ENCODE measurements around the gene TRABD.

TRABD gene

GRCh38 chr22:50186761-50187523 lies 1.2 kb downstream of the TRABD start:
- no peak for DNase-seq (ENCODE audit: low spot score)

- no peak for DNase-seq (ENCODE audit: low spot score)
Measured at GRCh38 chr22:50188356-50188755, 2.6 kb downstream of the TRABD start.

- no peak for DNase-seq (ENCODE audit: low spot score)
Measured at GRCh38 chr22:50189184-50189848, 3.6 kb downstream of the TRABD start.

DNA sequence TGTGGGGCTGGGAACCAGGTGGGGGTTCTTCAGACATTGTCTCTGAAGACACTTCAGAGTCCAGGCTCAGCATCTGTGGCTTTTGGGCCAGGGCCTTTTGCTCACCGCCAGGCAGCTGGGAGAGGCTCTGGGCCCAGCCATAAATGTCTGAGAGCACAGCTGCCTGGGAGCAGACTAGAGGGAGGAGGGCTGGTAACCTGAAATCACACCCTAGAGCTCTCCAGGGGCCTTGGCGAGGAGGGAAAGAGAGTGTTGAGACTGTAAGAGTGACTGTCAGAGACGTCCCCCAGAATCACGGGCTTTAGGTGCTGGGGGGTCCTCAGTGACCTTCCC lies 4.1 kb downstream of the TRABD start:
- DNase-seq (ENCODE audit: low spot score): no peak

- peak; percentile 73 for DNase-seq (ENCODE audit: low spot score)
Measured at GRCh38 chr22:50190182-50190940, 4.6 kb downstream of the TRABD start.

DNA sequence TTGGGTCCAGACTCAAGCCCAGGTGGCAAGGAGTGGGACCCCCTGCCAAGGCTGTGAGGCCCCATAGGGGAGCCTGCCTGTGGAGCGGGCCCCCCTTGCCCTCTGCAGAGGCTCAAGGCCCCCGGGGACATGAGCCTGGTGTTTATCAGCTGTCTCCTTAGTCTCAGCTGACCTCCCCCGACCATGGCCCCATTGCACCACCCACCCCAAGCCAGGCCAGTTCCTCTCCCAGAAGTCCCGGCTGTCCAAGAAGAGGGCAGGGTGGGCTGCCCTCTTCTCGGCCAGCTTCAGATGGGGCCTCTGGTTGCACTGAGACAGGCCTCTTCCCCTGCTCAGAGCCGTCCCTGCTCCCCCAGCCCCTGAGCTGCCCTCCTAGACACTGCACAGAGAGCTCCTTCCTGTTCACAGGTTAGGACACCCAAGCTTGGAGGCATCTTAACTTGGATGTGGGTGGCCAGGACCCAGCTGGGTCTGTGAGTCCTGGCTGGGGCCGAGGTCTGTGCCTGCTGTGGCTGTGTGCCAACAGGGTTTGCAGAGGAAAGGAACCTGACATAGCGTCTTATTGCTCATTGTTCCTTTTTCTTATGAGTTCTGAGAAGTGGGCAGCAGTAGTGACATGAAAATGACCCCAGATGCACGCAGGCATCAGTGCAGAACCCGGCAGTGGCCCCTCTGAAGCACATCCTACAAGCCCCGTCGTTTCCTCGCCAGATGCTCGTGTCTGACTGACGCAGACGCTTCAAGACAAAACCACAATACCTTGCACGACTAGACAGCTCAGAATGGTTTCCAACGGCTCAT lies 5.4 kb downstream of the TRABD start:
- no peak for DNase-seq (ENCODE audit: low spot score)

GRCh38 chr22:50192436-50193204 lies 6.9 kb downstream of the TRABD start:
- no peak for DNase-seq (ENCODE audit: low spot score)

- DNase-seq (ENCODE audit: low spot score): no peak
Measured at GRCh38 chr22:50193621-50194020, 7.9 kb downstream of the TRABD start.

DNA sequence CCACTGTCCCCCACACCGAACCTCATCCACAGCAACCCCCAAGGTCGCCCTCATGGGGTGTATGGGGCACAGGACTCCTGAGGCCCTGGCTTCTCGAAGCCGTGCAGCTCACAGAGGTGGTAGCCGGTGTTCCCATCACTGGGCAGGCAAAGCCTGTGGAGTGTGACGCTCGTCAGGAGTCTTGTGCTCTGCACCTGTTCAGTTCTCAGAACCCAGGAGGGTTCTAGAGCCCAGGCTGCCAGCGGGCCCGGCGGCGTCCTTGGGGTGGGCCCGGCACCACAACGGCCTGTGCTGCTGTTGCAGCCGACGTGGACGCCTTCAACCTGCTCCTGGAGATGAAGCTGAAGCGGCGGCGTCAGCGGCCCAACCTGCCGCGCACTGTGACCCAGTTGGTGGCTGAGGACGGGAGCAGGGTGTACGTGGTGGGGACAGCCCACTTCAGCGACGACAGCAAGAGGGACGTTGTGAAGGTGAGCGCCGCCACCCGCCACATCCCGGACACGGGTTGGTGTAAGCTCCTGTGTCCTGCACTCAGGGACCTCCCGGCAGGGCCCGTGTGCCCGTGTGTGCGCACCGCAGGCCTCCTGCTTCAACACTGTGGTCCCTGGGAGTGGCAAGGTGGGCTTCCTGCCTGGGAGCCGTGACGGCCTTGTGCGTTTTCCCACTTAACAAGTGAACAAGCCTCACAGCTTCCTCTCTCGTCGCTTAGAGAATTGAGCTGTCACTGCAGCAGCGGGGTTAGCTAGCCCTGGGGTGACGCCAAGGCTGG lies 8.5 kb downstream of the TRABD start:
- no peak for DNase-seq (ENCODE audit: low spot score)

DNA sequence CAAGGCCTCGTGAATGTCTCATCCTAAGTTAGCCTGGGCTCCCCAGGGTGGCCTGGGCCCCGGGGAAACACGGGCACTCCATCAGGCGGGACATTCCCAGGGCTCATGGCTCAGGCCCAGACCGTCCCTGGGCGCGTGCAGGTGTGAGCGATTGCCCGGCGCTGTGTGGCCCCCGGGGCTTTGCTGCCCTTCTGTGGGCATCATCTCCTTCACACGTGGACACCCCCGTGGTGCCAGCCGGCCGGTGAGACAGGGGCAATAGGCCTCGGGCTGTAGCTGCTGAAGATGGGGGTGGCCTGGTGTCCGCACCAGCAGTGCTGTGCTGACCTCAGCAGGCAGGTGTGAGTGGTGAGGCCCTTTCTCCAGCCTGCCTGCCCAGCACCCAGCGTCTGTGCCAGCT lies 10.5 kb downstream of the TRABD start:
- no peak for DNase-seq (ENCODE audit: low spot score)

GRCh38 chr22:50197000-50197800 lies 11.5 kb downstream of the TRABD start:
- no peak for DNase-seq (ENCODE audit: low spot score)

- no peak for DNase-seq (ENCODE audit: low spot score)
Measured at GRCh38 chr22:50197856-50198623, 12.3 kb downstream of the TRABD start.

DNA sequence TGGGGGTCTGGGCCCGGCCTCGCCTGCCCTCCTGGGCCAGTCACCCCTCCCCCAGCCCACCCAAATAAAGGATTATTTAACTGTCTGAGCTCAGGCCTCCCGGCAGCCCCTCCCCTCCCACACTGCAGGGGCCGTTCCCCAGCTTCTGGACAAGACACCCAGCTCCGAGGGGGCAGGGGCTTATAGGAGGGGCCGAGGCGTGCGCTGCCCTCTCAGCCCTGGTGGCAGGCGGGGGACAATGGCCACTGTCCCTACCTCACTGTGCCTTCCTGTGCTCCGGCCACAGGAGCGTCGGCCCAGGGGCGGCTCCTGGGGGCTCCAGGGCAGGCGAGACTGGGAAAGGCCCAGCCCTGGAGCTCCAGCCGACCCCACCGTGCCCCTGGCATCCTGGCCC lies 12.9 kb downstream of the TRABD start:
- no peak for DNase-seq (ENCODE audit: low spot score)

- DNase-seq (ENCODE audit: low spot score): no peak
Measured at GRCh38 chr22:50199251-50199721, 13.6 kb downstream of the TRABD start.

- DNase-seq (ENCODE audit: low spot score): no peak
Measured at GRCh38 chr22:50199829-50200460, 14.2 kb downstream of the TRABD start.

DNA sequence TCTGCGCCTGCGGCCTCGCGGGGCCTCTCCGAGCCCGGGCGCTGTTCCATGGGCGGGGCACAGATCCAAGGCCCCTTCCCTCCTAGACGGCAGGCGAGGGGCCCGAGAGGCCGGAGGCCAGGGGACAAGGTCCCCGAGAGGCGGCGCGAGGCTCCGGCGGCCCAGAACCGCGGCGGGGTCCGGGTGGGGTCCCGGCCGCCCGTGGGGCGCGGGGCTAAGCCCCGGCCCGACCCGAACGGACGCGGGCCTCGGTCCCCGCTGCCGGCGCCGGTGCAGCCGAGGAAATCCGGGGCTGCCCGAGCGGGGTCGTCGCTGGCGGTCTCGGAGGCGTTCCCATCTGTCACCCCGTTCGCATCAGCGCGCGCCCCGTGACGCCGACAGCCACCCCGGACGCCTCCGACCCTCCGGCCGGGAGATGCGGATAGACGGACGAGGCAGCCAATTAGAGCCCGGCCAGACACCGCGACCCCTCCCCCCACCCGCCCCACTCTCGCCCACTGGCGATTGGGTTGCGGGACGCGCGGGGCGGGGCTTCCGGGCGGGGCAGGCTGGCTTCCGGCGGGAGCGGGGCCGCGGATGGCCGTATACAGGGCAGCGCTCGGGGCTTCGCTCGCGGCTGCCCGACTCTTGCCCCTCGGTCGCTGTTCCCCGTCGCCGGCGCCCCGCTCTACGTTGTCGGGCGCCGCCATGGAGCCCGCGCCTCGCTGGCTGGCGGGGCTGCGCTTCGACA lies 14.9 kb downstream of the TRABD start, which contains the start of gene SELENOO:
SELENOO (plus strand) TSS at position 551 of the 730 bp plus-strand sequence; CDS start at position 577, 26 bp downstream.
- peak; percentile 100 for DNase-seq (ENCODE audit: low spot score)

Data from hepatic stellate cell (primary cell).